ENCODE measurements around the gene PCDH12.

PCDH12 gene

DNA sequence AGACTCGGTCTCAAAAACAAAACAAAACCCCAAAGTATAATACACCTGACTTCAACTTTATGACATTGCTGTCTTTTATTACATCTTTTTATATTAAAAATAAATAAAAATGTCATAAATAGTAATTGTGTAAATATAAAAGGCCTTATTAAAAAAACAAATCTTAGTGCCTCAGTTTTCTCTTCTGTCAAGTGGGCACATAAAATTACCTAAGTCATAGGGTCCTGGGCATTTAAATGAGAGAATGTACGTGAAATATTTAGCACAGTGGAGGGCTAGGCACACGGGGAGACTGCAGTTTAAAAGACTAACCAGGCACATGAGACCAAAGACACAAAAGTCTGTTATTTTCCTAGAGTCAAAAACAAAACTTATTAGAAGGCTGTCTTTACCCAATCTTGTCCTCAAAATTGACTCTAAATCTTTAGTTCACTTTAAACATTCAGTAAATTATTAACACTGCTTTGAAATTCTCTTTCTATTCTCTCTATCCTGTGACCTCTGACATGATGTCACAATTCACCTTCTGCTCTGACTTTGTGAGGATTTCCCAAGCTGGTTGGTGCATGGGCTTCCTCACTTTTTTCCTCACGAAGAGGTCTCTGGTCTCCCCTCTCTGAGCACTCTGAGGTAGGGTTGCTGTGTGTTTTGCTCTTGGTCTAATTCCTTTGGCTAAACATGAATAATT, 8.4 kb upstream of the PCDH12 start:
- H3K4me3 ChIP-seq (ENCODE audit: low read depth, low read length), result no peak overlapping the region
- TF ChIP-seq, protein P1, sequence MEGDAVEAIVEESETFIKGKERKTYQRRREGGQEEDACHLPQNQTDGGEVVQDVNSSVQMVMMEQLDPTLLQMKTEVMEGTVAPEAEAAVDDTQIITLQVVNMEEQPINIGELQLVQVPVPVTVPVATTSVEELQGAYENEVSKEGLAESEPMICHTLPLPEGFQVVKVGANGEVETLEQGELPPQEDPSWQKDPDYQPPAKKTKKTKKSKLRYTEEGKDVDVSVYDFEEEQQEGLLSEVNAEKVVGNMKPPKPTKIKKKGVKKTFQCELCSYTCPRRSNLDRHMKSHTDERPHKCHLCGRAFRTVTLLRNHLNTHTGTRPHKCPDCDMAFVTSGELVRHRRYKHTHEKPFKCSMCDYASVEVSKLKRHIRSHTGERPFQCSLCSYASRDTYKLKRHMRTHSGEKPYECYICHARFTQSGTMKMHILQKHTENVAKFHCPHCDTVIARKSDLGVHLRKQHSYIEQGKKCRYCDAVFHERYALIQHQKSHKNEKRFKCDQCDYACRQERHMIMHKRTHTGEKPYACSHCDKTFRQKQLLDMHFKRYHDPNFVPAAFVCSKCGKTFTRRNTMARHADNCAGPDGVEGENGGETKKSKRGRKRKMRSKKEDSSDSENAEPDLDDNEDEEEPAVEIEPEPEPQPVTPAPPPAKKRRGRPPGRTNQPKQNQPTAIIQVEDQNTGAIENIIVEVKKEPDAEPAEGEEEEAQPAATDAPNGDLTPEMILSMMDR (IDR thresholded peaks at IDR 0.05; ENCODE audit: borderline replicate concordance, insufficient read depth, low read depth, low read length), result no peak

DNA sequence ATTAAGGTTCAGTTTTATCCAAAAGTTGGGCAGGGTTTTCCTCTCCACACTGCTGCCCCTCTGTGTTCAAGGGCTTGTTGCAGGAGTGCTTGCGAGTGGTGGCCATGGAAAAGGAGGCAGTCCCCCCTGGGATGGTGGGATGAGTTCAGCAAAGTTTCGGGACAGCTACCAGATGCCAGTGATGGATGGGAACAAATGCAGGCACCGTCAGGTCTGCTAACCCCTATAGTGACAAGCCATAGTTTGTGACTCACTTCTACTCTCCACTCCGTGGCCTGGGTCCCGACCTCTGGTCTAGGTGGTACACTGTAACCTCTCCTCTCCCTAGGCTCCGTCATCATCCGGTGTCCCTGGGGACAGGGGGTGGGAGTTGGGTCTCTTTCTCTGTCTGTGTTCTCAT, 7.1 kb upstream of the PCDH12 start:
- TF ChIP-seq, protein P1 (IDR thresholded peaks at IDR 0.05; ENCODE audit: borderline replicate concordance, insufficient read depth, low read depth, low read length), result no peak
- no peak overlapping the region for H3K4me3 ChIP-seq (ENCODE audit: low read depth, low read length)

DNA sequence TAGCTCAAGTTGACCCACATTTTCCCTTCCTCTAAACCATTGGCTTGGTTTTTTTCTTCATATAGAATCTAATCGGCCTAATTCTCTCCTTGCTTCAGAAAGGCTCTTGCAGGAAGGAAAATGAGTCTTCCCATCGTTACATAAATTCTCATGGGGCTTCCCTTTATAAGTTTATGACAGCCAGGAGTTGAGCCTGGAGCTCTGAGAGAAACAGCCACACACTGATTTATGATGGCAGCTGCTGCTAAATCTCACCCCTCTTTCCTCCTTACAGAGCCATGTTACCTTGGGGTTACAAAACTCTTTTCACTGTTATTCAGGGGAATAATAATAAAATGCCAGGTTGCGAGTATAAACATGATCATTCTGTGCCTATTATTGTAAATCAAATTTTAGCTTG, 5.7 kb upstream of the PCDH12 start:
- TF ChIP-seq, protein P1 (IDR thresholded peaks at IDR 0.05; ENCODE audit: borderline replicate concordance, insufficient read depth, low read depth, low read length), result no peak

DNA sequence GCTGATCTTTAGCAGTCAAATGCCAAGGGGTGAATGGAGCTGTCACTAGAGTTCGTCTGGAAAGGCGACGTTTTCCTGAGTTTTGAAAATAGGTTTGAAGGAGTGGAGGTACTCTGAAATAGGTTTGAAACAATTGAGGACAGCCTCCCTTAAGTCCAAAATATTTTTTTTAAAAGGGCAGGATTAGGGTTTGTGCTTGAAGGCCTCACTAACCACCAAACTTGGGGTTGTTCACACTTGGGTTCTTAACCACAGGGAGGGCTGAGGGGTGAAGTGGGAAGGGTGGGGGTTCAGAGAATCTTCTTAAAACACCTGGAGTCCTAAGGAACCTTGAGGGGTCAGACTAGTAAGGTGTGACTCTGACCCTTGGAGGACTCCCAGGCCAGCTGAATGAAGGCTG, 3.5 kb upstream of the PCDH12 start:
- no peak overlapping the region for H3K4me3 ChIP-seq (ENCODE audit: low read depth, low read length)
- TF ChIP-seq, protein P1 (IDR thresholded peaks at IDR 0.05; ENCODE audit: borderline replicate concordance, insufficient read depth, low read depth, low read length), result no peak

More for the DNA sequence above, 5.7 kb upstream of the PCDH12 start:
- no peak overlapping the region for H3K4me3 ChIP-seq (ENCODE audit: low read depth, low read length)

DNA sequence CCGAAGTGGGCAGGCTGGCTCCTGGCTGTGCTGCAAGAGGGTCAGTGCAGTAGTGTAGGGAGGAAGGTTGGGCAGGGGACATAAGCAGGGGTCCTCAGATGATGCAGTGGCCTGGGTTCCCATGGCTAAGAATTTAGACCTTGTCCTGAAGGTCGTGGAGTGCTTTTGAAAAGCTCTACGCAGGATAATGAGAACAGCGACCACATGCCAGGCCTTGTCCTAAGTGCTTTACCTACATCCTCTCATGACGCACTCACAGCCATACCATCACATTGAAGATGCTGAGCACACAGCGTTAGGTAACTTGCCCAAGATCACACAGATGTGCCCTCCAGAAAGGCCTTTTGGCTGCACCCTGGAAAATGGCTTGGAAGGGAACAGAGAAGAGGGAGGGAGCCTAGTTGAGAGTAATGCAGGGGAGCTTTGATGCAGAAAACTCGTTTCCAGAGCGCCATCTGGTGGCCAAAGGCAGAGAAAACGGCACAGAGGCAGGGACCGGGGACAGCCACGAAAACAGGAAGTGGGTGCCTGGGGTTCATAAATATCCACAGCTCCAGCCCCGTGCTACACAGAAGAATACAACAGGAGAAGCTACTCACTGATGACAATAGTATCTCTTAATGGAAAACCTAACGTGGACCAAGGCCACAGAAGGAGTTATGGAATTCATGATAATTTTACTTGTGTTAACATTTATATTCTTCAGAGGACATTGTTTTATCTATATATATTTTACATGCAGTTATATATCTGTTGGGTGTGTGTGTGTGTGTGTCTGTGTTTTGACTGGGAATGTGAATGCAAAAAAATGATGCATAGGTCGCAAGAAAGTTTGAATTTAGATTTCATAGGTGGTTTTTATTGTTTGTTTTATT, 2.7 kb upstream of the PCDH12 start:
- H3K4me3 ChIP-seq (ENCODE audit: low read depth, low read length), result no peak overlapping the region
- TF ChIP-seq, protein P1 (IDR thresholded peaks at IDR 0.05; ENCODE audit: borderline replicate concordance, insufficient read depth, low read depth, low read length), result peak; percentile 78

DNA sequence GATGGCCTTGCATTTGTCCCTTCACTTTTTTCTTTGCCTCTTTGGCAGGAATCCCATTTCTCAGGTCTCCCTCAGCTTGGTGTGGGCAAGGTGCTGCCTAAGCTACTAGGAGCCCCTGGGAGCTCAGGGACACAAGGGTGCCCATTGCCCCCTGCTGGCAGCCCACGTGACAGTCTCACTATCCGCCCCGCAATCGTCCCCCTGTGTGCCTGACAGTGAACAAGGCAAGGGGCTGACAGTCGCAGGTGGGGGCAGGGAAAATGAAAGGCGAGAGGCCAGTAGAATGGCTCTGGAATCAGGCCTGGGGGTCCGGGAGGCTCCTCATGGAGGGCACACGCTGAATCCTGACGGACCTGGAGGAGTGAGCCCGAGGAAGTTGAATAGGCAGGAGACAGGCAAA, 2.0 kb upstream of the PCDH12 start:
- TF ChIP-seq, protein P1 (IDR thresholded peaks at IDR 0.05; ENCODE audit: borderline replicate concordance, insufficient read depth, low read depth, low read length), result peak; percentile 39; the same call in 1 of the 2 replicates
- H3K4me3 ChIP-seq (ENCODE audit: low read depth, low read length), result no peak overlapping the region
